ENCODE data around the gene PCBP3. TPM values are rescaled to one million over a fixed set of nuclear protein-coding genes. Genes with fewer than 3 reads are reported as not detected.

PCBP3 gene
- polyA plus RNA-seq, 1 donor from 2014 or later, result 1.7 TPM

GRCh38 chr21:45897191-45898027 lies 253.9 kb downstream of the PCBP3 start:
- Histone ChIP-seq H3K27me3 (ENCODE audit: insufficient read depth, low read depth, low read length) (no peaks in the 10 kb centered on the region), H3K9ac (ENCODE audit: low read length) (no peak overlapping the region), H3F3A (ENCODE audit: insufficient read depth, low read length, poor library complexity, severe bottlenecking) (no peaks in the 10 kb centered on the region), H3K4me2 (ENCODE audit: low read length) (no peak overlapping the region), H3K79me2 (replicated peaks; ENCODE audit: insufficient read depth, low read length) (no peaks in the 10 kb centered on the region), H2AFZ (ENCODE audit: low read depth, low read length) (no peak overlapping the region), H4K20me1 (ENCODE audit: insufficient read depth) (no peaks in the 10 kb centered on the region), H3K9me3 (ENCODE audit: low read length) (no peaks in the 10 kb centered on the region), H3K4me3 (ENCODE audit: low read length) (no peak overlapping the region), H3K27ac (ENCODE audit: low read length) (no peak overlapping the region), H3K36me3 (ENCODE audit: insufficient read depth, low read length) (no peaks in the 10 kb centered on the region), H3K9me2 (ENCODE audit: insufficient read depth, low read length) (no peaks in the 10 kb centered on the region)
- TF ChIP-seq EP300 (conservative IDR thresholded peaks at IDR 0.05; ENCODE audit: poor library complexity, severe bottlenecking), result no peak
- TF ChIP-seq REST (IDR thresholded peaks at IDR 0.05; ENCODE audit: borderline replicate concordance), result no peak
- TF ChIP-seq SMC3 (conservative IDR thresholded peaks at IDR 0.05; ENCODE audit: poor library complexity), result no peak
- TF ChIP-seq CTCF (IDR thresholded peaks at IDR 0.05; ENCODE audit: poor library complexity, severe bottlenecking), result no peak
- TF ChIP-seq POLR2AphosphoS5 (IDR thresholded peaks at IDR 0.05), result no peak
- no peak for TF ChIP-seq TAF1 (IDR thresholded peaks at IDR 0.05; ENCODE audit: low read depth)
- no peak for TF ChIP-seq EZH2 (IDR thresholded peaks at IDR 0.05; ENCODE audit: borderline replicate concordance, insufficient read depth, low read length, poor library complexity, severe bottlenecking)
- TF ChIP-seq RAD21 (conservative IDR thresholded peaks at IDR 0.05), result no peak
- TF ChIP-seq MXI1 (conservative IDR thresholded peaks at IDR 0.05; ENCODE audit: poor library complexity, severe bottlenecking), result no peak

- Histone ChIP-seq H3K27ac (ENCODE audit: low read length) (no peak overlapping the region), H3K4me2 (ENCODE audit: low read length) (no peak overlapping the region), H3K9me2 (ENCODE audit: insufficient read depth, low read length) (no peaks in the 10 kb centered on the region), H2AFZ (ENCODE audit: low read depth, low read length) (no peak overlapping the region), H3K9ac (ENCODE audit: low read length) (no peak overlapping the region), H3K27me3 (ENCODE audit: insufficient read depth, low read depth, low read length) (no peaks in the 10 kb centered on the region), H3K9me3 (ENCODE audit: low read length) (no peaks in the 10 kb centered on the region), H3K79me2 (replicated peaks; ENCODE audit: insufficient read depth, low read length) (no peaks in the 10 kb centered on the region), H3K36me3 (ENCODE audit: insufficient read depth, low read length) (no peaks in the 10 kb centered on the region), H4K20me1 (ENCODE audit: insufficient read depth) (no peaks in the 10 kb centered on the region), H3K4me3 (ENCODE audit: low read length) (no peak overlapping the region), H3F3A (ENCODE audit: insufficient read depth, low read length, poor library complexity, severe bottlenecking) (no peaks in the 10 kb centered on the region)
- TF ChIP-seq EP300 (conservative IDR thresholded peaks at IDR 0.05; ENCODE audit: poor library complexity, severe bottlenecking) (no peak), REST (IDR thresholded peaks at IDR 0.05; ENCODE audit: borderline replicate concordance) (no peak), TAF1 (IDR thresholded peaks at IDR 0.05; ENCODE audit: low read depth) (no peak), CTCF (IDR thresholded peaks at IDR 0.05; ENCODE audit: poor library complexity, severe bottlenecking) (no peak), RAD21 (conservative IDR thresholded peaks at IDR 0.05) (no peak), EZH2 (IDR thresholded peaks at IDR 0.05; ENCODE audit: borderline replicate concordance, insufficient read depth, low read length, poor library complexity, severe bottlenecking) (no peak), POLR2AphosphoS5 (IDR thresholded peaks at IDR 0.05) (no peak), SMC3 (conservative IDR thresholded peaks at IDR 0.05; ENCODE audit: poor library complexity) (no peak), MXI1 (conservative IDR thresholded peaks at IDR 0.05; ENCODE audit: poor library complexity, severe bottlenecking) (no peak)
Observed at GRCh38 chr21:45898028-45898350, 254.5 kb downstream of the PCBP3 start.

Measured in neural cell (in vitro differentiated cells).